Gastroesophageal sphincter (tissue), 4 donors: Measurements from ENCODE around the gene MIPEP. TPM values are rescaled to one million over a fixed set of nuclear protein-coding genes. Genes with fewer than 3 reads are reported as not detected.

Experiments
- ATAC-seq: fragments of 150-250 bp; one replicate; pipeline ENCODE4 v1.9.1; 2016; ENCODE audit warnings: mild to moderate bottlenecking, moderate library complexity
- H3K27ac ChIP-seq, 4 donors: fragments of 200-600 bp; sonication (generic) in 3 of 4; 1 replicate in 3 of 4; 2 replicates in 1 of 4; pipeline ENCODE4 v1.5.1; 2016 to 2019
- H3K27me3 ChIP-seq: fragments of 200-600 bp; sonication (generic); one replicate; pipeline ENCODE4 v1.5.1; 2019
- H3K36me3 ChIP-seq, 2 donors: fragments of 200-600 bp; sonication (generic); one replicate each; pipeline ENCODE4 v1.5.1; 2019; ENCODE audit warnings: control low read depth in 1 of 2
- H3K4me1 ChIP-seq, 3 donors: fragments of 200-600 bp; sonication (generic); 1 replicate in 2 of 3; 2 replicates in 1 of 3; pipeline ENCODE4 v1.5.1; 2016 to 2019; ENCODE audit warnings: control low read depth in 2 of 3
- H3K4me3 ChIP-seq, 2 donors: fragments of 200-600 bp; sonication (generic); one replicate each; pipeline ENCODE4 v1.5.1; 2019; ENCODE audit warnings: mild to moderate bottlenecking in 1 of 2, moderate library complexity in 1 of 2
- H3K9me3 ChIP-seq, 3 donors: fragments of 200-600 bp; sonication (generic); one replicate each; pipeline ENCODE4 v1.5.1; 2017 to 2019; ENCODE audit warnings: control low read depth in 2 of 3
- CTCF ChIP-seq, 4 experiments: fragments of 200-600 bp in 2 of 4; fragments of 450-650 bp in 2 of 4; sonication (generic) in 1 of 4; IDR thresholded peaks; one replicate each; pipeline ENCODE4 v1.5.1; 2017 to 2019; ENCODE audit warnings: antibody characterized with exemption in 4 of 4, mild to moderate bottlenecking in 2 of 4, moderate library complexity in 2 of 4
- EP300 ChIP-seq: sonication (generic); formaldehyde crosslinking; IDR thresholded peaks from one replicate; pipeline ENCODE4 v1.6.1; 2017; ENCODE audit warnings: antibody characterized with exemption, mild to moderate bottlenecking
- POLR2A ChIP-seq, 2 donors: fragments of 450-650 bp; IDR thresholded peaks; one replicate each; pipeline ENCODE4 v1.6.1; 2017; ENCODE audit warnings: antibody characterized with exemption in 2 of 2, mild to moderate bottlenecking in 2 of 2, moderate library complexity in 1 of 2
- POLR2AphosphoS5 ChIP-seq: sonication (generic); formaldehyde crosslinking; IDR thresholded peaks from one replicate; pipeline ENCODE4 v1.6.1; 2017; ENCODE audit warnings: antibody characterized with exemption
- WGBS, 2 donors: methylation state at CpG; one replicate each; pipeline ENCODE4 v1.1.5; 2018; ENCODE audit warnings: low coverage in 1 of 2; 5-methylcytosine and 5-hydroxymethylcytosine counted together
- total RNA-seq, 4 donors: library from RNA; depleted of rRNA; stranded (reverse); fragments of >200 nt; gene quantifications; one replicate each; pipeline ENCODE4 v1.1.0, GENCODE V29; 2016

Gene MIPEP
- total RNA-seq, 4 donors from 2014 or later = 12.4 to 27.4 (median 20.3) TPM

GRCh38 chr13:23813635-23814034 lies 75.6 kb downstream of the MIPEP start:
- TF ChIP-seq POLR2A (IDR thresholded peaks at IDR 0.05) (no peak), CTCF (IDR thresholded peaks at IDR 0.05) (no peak), POLR2AphosphoS5 (no peak), EP300 (no peak)
- H3K27ac ChIP-seq = no peak overlapping the region
- H3K9me3 ChIP-seq = no peaks in the 10 kb centered on the region
- H3K4me1 ChIP-seq = peaks cover 0 to 28% (median 3%) of the 10 kb centered on the region in 3 donors
- no peak overlapping the region for H3K4me3 ChIP-seq
- H3K27me3 ChIP-seq = no peaks in the 10 kb centered on the region
- ATAC-seq = no peak
- WGBS, 2 donors = 79 to 100% methylated on average over 2 to 3 of the region's 3 CpGs
- peaks cover 0 to 5% of the 10 kb centered on the region in 2 donors for H3K36me3 ChIP-seq

GRCh38 chr13:23811366-23812062 lies 77.7 kb downstream of the MIPEP start:
- Histone ChIP-seq H3K9me3 (no peaks in the 10 kb centered on the region), H3K27me3 (no peaks in the 10 kb centered on the region), H3K27ac (peak overlapping the region in 1 of 4 donors; percentile 66), H3K4me1 (peaks cover 0 to 40% (median 3%) of the 10 kb centered on the region in 3 donors), H3K4me3 (no peak overlapping the region), H3K36me3 (no peaks in the 10 kb centered on the region)
- WGBS, 2 donors = 73 to 75% methylated on average over 2 to 3 of the region's 3 CpGs
- no peak for ATAC-seq
- no peak for TF ChIP-seq CTCF (IDR thresholded peaks at IDR 0.05)
- no peak for TF ChIP-seq POLR2A (IDR thresholded peaks at IDR 0.05)
- TF ChIP-seq EP300 = no peak
- no peak for TF ChIP-seq POLR2AphosphoS5

- no peak for ATAC-seq
- WGBS, 2 donors = 32 to 43% methylated on average over 7 of the region's 7 CpGs
- H3K9me3 ChIP-seq = no peaks in the 10 kb centered on the region
- H3K36me3 ChIP-seq = peaks cover 0 to 3% of the 10 kb centered on the region in 2 donors
- no peak overlapping the region for H3K4me3 ChIP-seq
- H3K27me3 ChIP-seq = no peaks in the 10 kb centered on the region
- TF ChIP-seq CTCF (IDR thresholded peaks at IDR 0.05) (no peak), POLR2AphosphoS5 (no peak), POLR2A (IDR thresholded peaks at IDR 0.05) (no peak), EP300 (no peak)
- H3K4me1 ChIP-seq = peaks cover 0 to 40% (median 3%) of the 10 kb centered on the region in 3 donors
- peak overlapping the region; percentile 15 to 66 (median 36) for H3K27ac ChIP-seq
Measured at GRCh38 chr13:23810685-23811240, 78.4 kb downstream of the MIPEP start.

GRCh38 chr13:23808803-23809202 lies 80.4 kb downstream of the MIPEP start:
- Histone ChIP-seq H3K4me1 (peaks cover 0 to 40% (median 3%) of the 10 kb centered on the region in 3 donors), H3K27ac (peak overlapping the region in 1 of 4 donors; percentile 66), H3K9me3 (no peaks in the 10 kb centered on the region), H3K27me3 (no peaks in the 10 kb centered on the region), H3K36me3 (peaks cover 0 to 14% of the 10 kb centered on the region in 2 donors), H3K4me3 (no peak overlapping the region)
- ATAC-seq = no peak
- WGBS, 2 donors = 55 to 73% methylated on average over 1 of the region's 1 CpG
- TF ChIP-seq EP300 (no peak), POLR2AphosphoS5 (no peak), CTCF (IDR thresholded peaks at IDR 0.05) (no peak), POLR2A (IDR thresholded peaks at IDR 0.05) (no peak)
